Kidney (tissue), 14 donors: Measurements from ENCODE around the gene PRDM16. TPM values are rescaled to one million over a fixed set of nuclear protein-coding genes. Genes with fewer than 3 reads are reported as not detected.
A peak's percentile ranks its signal among the peaks of the same experiment; 100 is the strongest.

Experiments
- DNase-seq, 5 donors: peaks; one replicate each; pipeline ENCODE4 v3.0.0-alpha.2; 2013 to 2020
- FAIRE-seq: peaks from 2 replicates; lab custom pipeline; 2012; peaks lifted over from hg19 to GRCh38; lab: Jason Lieb, UNC
- H3K27ac ChIP-seq, 2 donors: one replicate each; pipeline ENCODE4 v1.7.0; 2013; ENCODE audit warnings: low read depth in 2 of 2, low read length in 2 of 2, inconsistent platforms in 1 of 2
- H3K27me3 ChIP-seq: one replicate; pipeline ENCODE4 v1.7.1; 2013; ENCODE audit warnings: low read length, inconsistent platforms; ENCODE audit not compliant: control insufficient read depth, insufficient read depth
- H3K36me3 ChIP-seq, 3 donors: one replicate each; pipeline versions ENCODE4 v1.7.0 to v1.7.1; 2013; ENCODE audit warnings: low read length in 3 of 3, control low read depth in 1 of 3, inconsistent platforms in 1 of 3; ENCODE audit not compliant: insufficient read depth in 3 of 3, control insufficient read depth in 2 of 3
- H3K4me1 ChIP-seq, 3 donors: one replicate each; pipeline versions ENCODE4 v1.7.0 to v1.7.1; 2013; ENCODE audit warnings: low read length in 3 of 3, inconsistent platforms in 1 of 3, low read depth in 1 of 3; ENCODE audit not compliant: control insufficient read depth in 2 of 3, insufficient read depth in 2 of 3
- H3K4me3 ChIP-seq, 3 donors: one replicate each; pipeline versions ENCODE4 v1.7.0 to v1.8.1; 2013; ENCODE audit warnings: low read length in 3 of 3, control low read depth in 1 of 3, inconsistent platforms in 1 of 3
- H3K9ac ChIP-seq, 3 donors: one replicate each; pipeline versions ENCODE4 v1.7.0 to v1.7.1; 2013; ENCODE audit warnings: low read length in 3 of 3, control low read depth in 1 of 3, inconsistent platforms in 1 of 3
- H3K9me3 ChIP-seq, 3 donors: one replicate each; pipeline versions ENCODE4 v1.7.0 to v1.7.1; 2013; ENCODE audit warnings: low read length in 3 of 3, control low read depth in 1 of 3, inconsistent platforms in 1 of 3; ENCODE audit not compliant: control insufficient read depth in 2 of 3, insufficient read depth in 1 of 3
- intact Hi-C: fragments of 100-400 bp; cut with DNase I; formaldehyde crosslinking; loops from one replicate; pipeline ENCODE4 v1.11.1; 2022
- polyA plus RNA-seq: library from polyadenylated mRNA; stranded (reverse); fragments of 350-450 nt; fragmentation: Illumina TruSeq; extraction: RNeasy Lipid Tissue Mini Kit (QIAGEN cat#74804); gene quantifications from one replicate; pipeline ENCODE4 v1.2.3, GENCODE V29; 2014; ENCODE audit warnings: low read depth, low replicate concordance; ENCODE audit not compliant: insufficient read depth
- total RNA-seq: library from RNA; stranded (reverse); fragmentation: NEBNext Ultra II Directional; extraction: Animal tissue kit (Norgen Biotek cat#: 25700); gene quantifications from one replicate; pipeline ENCODE4 v1.2.1, GENCODE V29; 2021
- TF ChIP-seq, protein P1 (sequence below): IDR thresholded peaks from 3 replicates; pipeline ENCODE4 v1.5.1; 2012; ENCODE audit warnings: mild to moderate bottlenecking, moderate library complexity, borderline replicate concordance; ENCODE audit not compliant: insufficient read depth; ENCODE audit errors: extremely low read depth
- donor health status: control.
- donor health status: control.
- donor health status: control.
- donor health status: control.
- donor health status: control.
- donor health status: DM: yes; HTN: yes; CAD: no.
- donor health status: Normal renal cell carcinoma (clear cell type).

The PRDM16 gene
- total and polyA plus RNA-seq, 2 donors from 2014 or later = 3.0 to 21.9 TPM

DNA sequence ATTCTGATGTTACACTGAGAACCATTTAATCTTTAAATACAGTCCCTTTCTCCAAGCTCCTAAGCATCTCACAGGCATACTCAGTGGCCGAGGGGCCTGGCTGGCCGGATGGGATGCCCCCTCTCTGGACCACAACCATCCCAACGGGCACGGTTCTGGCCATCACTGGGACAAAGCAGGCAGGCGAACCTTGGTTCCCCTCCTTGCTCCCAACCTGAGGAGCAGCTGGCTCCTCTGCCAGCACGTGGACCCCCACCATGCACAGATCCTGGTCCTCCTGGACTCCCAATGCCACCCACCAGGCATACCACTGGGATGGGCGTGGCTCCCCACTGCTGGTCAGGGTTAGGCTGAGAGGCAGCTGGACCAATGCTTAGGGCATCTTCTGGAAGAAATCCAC, 19.8 kb upstream of the PRDM16 start:
- no peaks in the 10 kb centered on the region for H3K4me1 ChIP-seq
- H3K4me3 ChIP-seq = no peak overlapping the region
- H3K9me3 ChIP-seq = peaks cover 0 to 5% (median 0%) of the 10 kb centered on the region in 3 donors
- H3K27me3 ChIP-seq = no peaks in the 10 kb centered on the region
- FAIRE-seq (no peak), DNase-seq (peak in 2 of 5 donors; percentile 13 to 67)
- H3K27ac ChIP-seq = no peak overlapping the region
- TF ChIP-seq, protein P1, sequence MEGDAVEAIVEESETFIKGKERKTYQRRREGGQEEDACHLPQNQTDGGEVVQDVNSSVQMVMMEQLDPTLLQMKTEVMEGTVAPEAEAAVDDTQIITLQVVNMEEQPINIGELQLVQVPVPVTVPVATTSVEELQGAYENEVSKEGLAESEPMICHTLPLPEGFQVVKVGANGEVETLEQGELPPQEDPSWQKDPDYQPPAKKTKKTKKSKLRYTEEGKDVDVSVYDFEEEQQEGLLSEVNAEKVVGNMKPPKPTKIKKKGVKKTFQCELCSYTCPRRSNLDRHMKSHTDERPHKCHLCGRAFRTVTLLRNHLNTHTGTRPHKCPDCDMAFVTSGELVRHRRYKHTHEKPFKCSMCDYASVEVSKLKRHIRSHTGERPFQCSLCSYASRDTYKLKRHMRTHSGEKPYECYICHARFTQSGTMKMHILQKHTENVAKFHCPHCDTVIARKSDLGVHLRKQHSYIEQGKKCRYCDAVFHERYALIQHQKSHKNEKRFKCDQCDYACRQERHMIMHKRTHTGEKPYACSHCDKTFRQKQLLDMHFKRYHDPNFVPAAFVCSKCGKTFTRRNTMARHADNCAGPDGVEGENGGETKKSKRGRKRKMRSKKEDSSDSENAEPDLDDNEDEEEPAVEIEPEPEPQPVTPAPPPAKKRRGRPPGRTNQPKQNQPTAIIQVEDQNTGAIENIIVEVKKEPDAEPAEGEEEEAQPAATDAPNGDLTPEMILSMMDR = no peak
- no peak overlapping the region for H3K9ac ChIP-seq
- H3K36me3 ChIP-seq = no peaks in the 10 kb centered on the region
- intact Hi-C loops = no loop called here

GRCh38 chr1:3049905-3050304, 19.1 kb upstream of the PRDM16 start:
- TF ChIP-seq, protein P1 = no peak
- Histone ChIP-seq H3K27ac (no peak overlapping the region), H3K27me3 (no peaks in the 10 kb centered on the region), H3K36me3 (no peaks in the 10 kb centered on the region), H3K9me3 (peaks cover 0 to 5% (median 0%) of the 10 kb centered on the region in 3 donors), H3K4me3 (no peak overlapping the region), H3K4me1 (no peaks in the 10 kb centered on the region), H3K9ac (no peak overlapping the region)
- peak in 2 of 5 donors; percentile 9 to 32 for DNase-seq
- FAIRE-seq = no peak
- intact Hi-C loops = no loop called here

GRCh38 chr1:3050603-3051002, 18.4 kb upstream of the PRDM16 start:
- FAIRE-seq (no peak), DNase-seq (peak in 1 of 5 donors; percentile 17)
- Histone ChIP-seq H3K27me3 (no peaks in the 10 kb centered on the region), H3K4me3 (no peak overlapping the region), H3K4me1 (no peaks in the 10 kb centered on the region), H3K27ac (no peak overlapping the region), H3K9me3 (peaks cover 0 to 5% (median 0%) of the 10 kb centered on the region in 3 donors), H3K36me3 (no peaks in the 10 kb centered on the region), H3K9ac (no peak overlapping the region)
- TF ChIP-seq, protein P1 = no peak
- intact Hi-C loops = no loop called here
